HCT116 (cell line): Measurements from ENCODE around the gene SYCP3. TPM values are rescaled to one million over a fixed set of nuclear protein-coding genes. Genes with fewer than 3 reads are reported as not detected.

Experiments used
- ATAC-seq: fragments of 200-7000 bp; cut with Tn5 transposase; 2 replicates; pipeline ENCODE4 v1.9.1; 2020; ENCODE audit warnings: mild to moderate bottlenecking, moderate library complexity
- BruUV-seq: library from RNA; stranded (reverse); fragments of 400-500 nt; replicated peaks from 2 replicates; lab custom pipeline; 2021; lab: Mats Ljungman, UMichigan
- CTCF ChIA-PET: fragments of 300-600 bp; sonication (Branson Sonifier 250); formaldehyde crosslinking; loops from one replicate; lab custom pipeline; 2021; ENCODE audit warnings: antibody characterized with exemption; lab: Charles Lee
- POLR2A ChIA-PET: fragments of 300-600, 350-600 bp; sonication (Branson Sonifier 250); formaldehyde crosslinking; loops from one replicate; lab custom pipeline; 2021; ENCODE audit warnings: antibody characterized with exemption; lab: Charles Lee
- RAD21 ChIA-PET, 2 experiments: fragments of 300-600 bp; sonication (Branson Sonifier 250); formaldehyde crosslinking; loops; one replicate each; lab custom pipeline; 2023; ENCODE audit warnings: low total read pairs in 2 of 2; ENCODE audit not compliant: uncharacterized antibody in 2 of 2, unreplicated experiment in 2 of 2, low non-redundant PET in 1 of 2; lab: Charles Lee
- DNase-seq: peaks from one replicate; pipeline ENCODE4 v3.0.0-alpha.2; 2010; ENCODE audit warnings: low read depth, low spot score
- H2AFZ ChIP-seq: fragments of 200-600 bp; shearing (Covaris generic), sonication (generic); 2 replicates; pipeline ENCODE4 v1.6.1; 2017; ENCODE audit warnings: low read depth, mixed run types, mixed read lengths, antibody characterized with exemption, low read length; ENCODE audit not compliant: poor library complexity, severe bottlenecking
- H3K27ac ChIP-seq: 2 replicates; pipeline ENCODE4 v1.5.1; 2012; ENCODE audit warnings: low read depth, low read length
- H3K27me3 ChIP-seq: fragments of 200-600 bp; sonication (generic); 2 replicates; pipeline ENCODE4 v1.6.1; 2016; ENCODE audit warnings: mixed run types, low read length, mixed read lengths; ENCODE audit not compliant: insufficient read depth
- H3K36me3 ChIP-seq, 2 experiments: fragments of 200-500 bp in 1 of 2; fragments of 200-600 bp in 1 of 2; sonication (Bioruptor generic) in 1 of 2; sonication (generic) in 1 of 2; 2 replicates each; pipeline versions ENCODE4 v1.5.1 to v1.6.1; 2014 to 2016; ENCODE audit warnings: low read length in 2 of 2, inconsistent platforms in 1 of 2, mixed read lengths in 1 of 2, mixed run types in 1 of 2; ENCODE audit not compliant: insufficient read depth in 2 of 2, control insufficient read depth in 1 of 2
- H3K4me1 ChIP-seq, 2 experiments: fragments of 200-600 bp in 1 of 2; sonication (generic) in 1 of 2; 2 replicates each; pipeline versions ENCODE4 v1.5.1 to v1.6.1; 2012 to 2017; ENCODE audit warnings: low read length in 2 of 2, inconsistent platforms in 1 of 2, mild to moderate bottlenecking in 1 of 2, mixed read lengths in 1 of 2, mixed run types in 1 of 2, moderate library complexity in 1 of 2; ENCODE audit not compliant: insufficient read depth in 2 of 2, control insufficient read depth in 1 of 2
- H3K4me2 ChIP-seq: fragments of 200-600 bp; sonication (generic); 2 replicates; pipeline ENCODE4 v1.6.1; 2017; ENCODE audit warnings: mixed run types, low read length, mixed read lengths
- H3K4me3 ChIP-seq, 2 experiments: fragments of 200-600 bp in 1 of 2; sonication (generic) in 1 of 2; replicated peaks in 1 of 2; 2 replicates each; pipeline ENCODE4 v1.5.1; 2011 to 2016; ENCODE audit warnings: low read length in 2 of 2, control low read depth in 1 of 2, low read depth in 1 of 2, mild to moderate bottlenecking in 1 of 2, mixed read lengths in 1 of 2, mixed run types in 1 of 2
- H3K79me2 ChIP-seq: fragments of 200-600 bp; sonication (generic); 2 replicates; pipeline ENCODE4 v1.6.1; 2017; ENCODE audit warnings: mild to moderate bottlenecking, mixed run types, low read length, moderate library complexity, mixed read lengths; ENCODE audit not compliant: insufficient read depth
- H3K9ac ChIP-seq: fragments of 200-600 bp; sonication (generic); 2 replicates; pipeline ENCODE4 v1.6.1; 2016; ENCODE audit warnings: low read length, mixed read lengths
- H3K9me2 ChIP-seq: fragments of 200-600 bp; sonication (generic), shearing (Covaris generic); 2 replicates; pipeline ENCODE4 v1.6.1; 2017; ENCODE audit warnings: mixed run types, mild to moderate bottlenecking, moderate library complexity; ENCODE audit not compliant: insufficient read depth
- H3K9me3 ChIP-seq, 2 experiments: fragments of 200-500 bp in 1 of 2; fragments of 200-600 bp in 1 of 2; sonication (Bioruptor generic) in 1 of 2; sonication (generic) in 1 of 2; 2 replicates each; pipeline ENCODE4 v1.6.1; 2014 to 2017; ENCODE audit warnings: low read length in 2 of 2, mixed read lengths in 2 of 2, inconsistent platforms in 1 of 2, low read depth in 1 of 2, mild to moderate bottlenecking in 1 of 2, mixed run types in 1 of 2, moderate library complexity in 1 of 2; ENCODE audit not compliant: control insufficient read depth in 1 of 2, insufficient read depth in 1 of 2
- H4K20me1 ChIP-seq: fragments of 200-600 bp; sonication (generic), shearing (Covaris generic); 2 replicates; pipeline ENCODE4 v1.6.1; 2017; ENCODE audit warnings: mixed run types, mild to moderate bottlenecking, moderate library complexity; ENCODE audit not compliant: insufficient read depth
- ATF3 ChIP-seq: IDR thresholded peaks from 2 replicates; pipeline ENCODE4 v1.6.1; 2012
- CBX3 ChIP-seq: IDR thresholded peaks from 2 replicates; pipeline ENCODE4 v1.6.1; 2012; ENCODE audit warnings: low read depth
- CEBPB ChIP-seq: IDR thresholded peaks from 2 replicates; pipeline ENCODE4 v1.6.1; 2012; ENCODE audit warnings: low read depth
- EGR1 ChIP-seq: IDR thresholded peaks from 2 replicates; pipeline ENCODE4 v1.6.1; 2012; ENCODE audit warnings: low read depth
- EZH2 ChIP-seq: fragments of 200-600 bp; sonication (generic); IDR thresholded peaks from 2 replicates; pipeline ENCODE4 v1.6.1; 2017; ENCODE audit warnings: antibody characterized with exemption, mixed run types
- EZH2phosphoT487 ChIP-seq: fragments of 200-600 bp; IDR thresholded peaks from 2 replicates; pipeline ENCODE4 v1.6.1; 2018; ENCODE audit warnings: antibody characterized with exemption, borderline replicate concordance
- FOSL1 ChIP-seq: IDR thresholded peaks from 2 replicates; pipeline ENCODE4 v1.6.1; 2012; ENCODE audit warnings: low read depth
- POLR2AphosphoS5 ChIP-seq: IDR thresholded peaks from 2 replicates; pipeline ENCODE4 v1.6.1; 2011; ENCODE audit warnings: mild to moderate bottlenecking, low read depth, low read length, moderate library complexity
- RAD21 ChIP-seq: IDR thresholded peaks from 2 replicates; pipeline ENCODE4 v1.6.1; 2012; ENCODE audit warnings: low read depth, mild to moderate bottlenecking
- SP1 ChIP-seq: IDR thresholded peaks from 2 replicates; pipeline ENCODE4 v1.6.1; 2012; ENCODE audit warnings: low read depth
- SRF ChIP-seq: IDR thresholded peaks from 2 replicates; pipeline ENCODE4 v1.6.1; 2012; ENCODE audit warnings: low read depth
- TCF7L2 ChIP-seq: IDR thresholded peaks from 2 replicates; pipeline ENCODE4 v1.7.0; 2011; ENCODE audit warnings: borderline replicate concordance, inconsistent platforms; ENCODE audit not compliant: insufficient read depth, insufficient read length; ENCODE audit errors: extremely low read depth
- ZBTB33 ChIP-seq: IDR thresholded peaks from 2 replicates; pipeline ENCODE4 v1.6.1; 2011; ENCODE audit warnings: mild to moderate bottlenecking, low read length, moderate library complexity; ENCODE audit not compliant: insufficient replicate concordance; ENCODE audit errors: extremely low read depth
- ZFX ChIP-seq: fragments of 450-650 bp; IDR thresholded peaks from 2 replicates; pipeline ENCODE4 v1.6.1; 2017
- intact Hi-C: fragments of 100-400 bp; cut with micrococcal nuclease; formaldehyde crosslinking; loops from 2 replicates; pipeline ENCODE4 v1.10.0; 2022
- total RNA-seq: library from RNA; stranded (reverse); gene quantifications from one replicate; pipeline ENCODE4 v1.2.1, GENCODE V29; 2021; ENCODE audit not compliant: unreplicated experiment

The SYCP3 gene
- total RNA-seq, 1 experiment from 2014 or later = not detected

GRCh38 chr12:101686176-101686575 lies 53.1 kb downstream of the SYCP3 start:
- H3K27me3 ChIP-seq = no peaks in the 10 kb centered on the region
- no peaks in the 10 kb centered on the region for H3K9me2 ChIP-seq
- ATAC-seq (no peak), DNase-seq (no peak)
- no peaks in the 10 kb centered on the region for H3K9me3 ChIP-seq
- H4K20me1 ChIP-seq = no peaks in the 10 kb centered on the region
- intact Hi-C loops = no loop called here
- no peak overlapping the region for H2AFZ ChIP-seq
- no peak overlapping the region for H3K27ac ChIP-seq
- CTCF ChIA-PET = no interaction called here
- H3K36me3 ChIP-seq = no peaks in the 10 kb centered on the region
- H3K4me3 ChIP-seq = no peak overlapping the region
- no peaks in the 10 kb centered on the region for H3K79me2 ChIP-seq
- RAD21 ChIA-PET = no interaction called here
- H3K4me2 ChIP-seq = no peak overlapping the region
- no peak overlapping the region for H3K9ac ChIP-seq
- H3K4me1 ChIP-seq = no peaks in the 10 kb centered on the region
- BruUV-seq = no TSS peak
- POLR2A ChIA-PET = no interaction called here
- TF ChIP-seq CBX3 (no peak), ZFX (no peak), FOSL1 (no peak), CEBPB (no peak), EZH2phosphoT487 (no peak), ATF3 (no peak), EZH2 (no peak), POLR2AphosphoS5 (no peak), ZBTB33 (no peak), EGR1 (no peak), SRF (no peak), SP1 (no peak), RAD21 (no peak), TCF7L2 (no peak)
